Heart left ventricle (tissue), 16 donors: Measurements from ENCODE around the gene TPRA1. TPM values are rescaled to one million over a fixed set of nuclear protein-coding genes. Genes with fewer than 3 reads are reported as not detected.

Source experiments
- ATAC-seq, 4 donors: fragments of 200-7000 bp; cut with Tn5 transposase; one replicate each; pipeline ENCODE4 v1.9.1; 2020 to 2022; ENCODE audit warnings: moderate library complexity in 4 of 4, mild to moderate bottlenecking in 3 of 4, moderate number of reproducible peaks in 1 of 4
- DNase-seq, 5 donors: peaks; one replicate each; pipeline ENCODE4 v3.0.0-alpha.2; 2020
- H3K27ac ChIP-seq, 12 donors: fragments of 200-600 bp; sonication (generic) in 4 of 12; one replicate each; pipeline versions ENCODE4 v1.5.0 to v1.8.0; 2016 to 2022; ENCODE audit warnings: mild to moderate bottlenecking in 2 of 12
- H3K27me3 ChIP-seq, 9 donors: fragments of 200-600 bp; sonication (generic) in 2 of 9; one replicate each; pipeline versions ENCODE4 v1.5.1 to v1.8.0; 2016 to 2022; ENCODE audit warnings: mild to moderate bottlenecking in 3 of 9
- H3K36me3 ChIP-seq, 9 donors: fragments of 200-600 bp; sonication (generic) in 2 of 9; one replicate each; pipeline versions ENCODE4 v1.5.0 to v1.8.0; 2018 to 2022; ENCODE audit warnings: mild to moderate bottlenecking in 2 of 9
- H3K4me1 ChIP-seq, 12 donors: fragments of 200-600 bp; sonication (generic) in 4 of 12; one replicate each; pipeline versions ENCODE4 v1.5.0 to v1.8.0; 2016 to 2022; ENCODE audit warnings: mild to moderate bottlenecking in 3 of 12
- H3K4me3 ChIP-seq, 12 donors: fragments of 200-600 bp; sonication (generic) in 4 of 12; one replicate each; pipeline versions ENCODE4 v1.5.0 to v1.8.0; 2017 to 2022; ENCODE audit warnings: mild to moderate bottlenecking in 9 of 12, moderate library complexity in 4 of 12
- H3K9me3 ChIP-seq, 12 donors: fragments of 200-600 bp; sonication (generic) in 4 of 12; one replicate each; pipeline versions ENCODE4 v1.5.0 to v1.8.0; 2016 to 2022; ENCODE audit warnings: mild to moderate bottlenecking in 1 of 12
- POLR2A ChIP-seq, 2 donors: fragments of 450-650 bp; IDR thresholded peaks; one replicate each; pipeline ENCODE4 v1.6.1; 2017; ENCODE audit warnings: antibody characterized with exemption in 2 of 2, mild to moderate bottlenecking in 2 of 2, moderate library complexity in 2 of 2
- WGBS, 4 donors: extraction: QIAGEN DNeasy Blood & Tissue Kit in 2 of 4; methylation state at CpG; one replicate each; pipeline versions ENCODE4 v1.1.5 to v1.1.7; 2013 to 2018; 5-methylcytosine and 5-hydroxymethylcytosine counted together
- intact Hi-C, 10 donors: fragments of 100-400 bp; cut with DNase I; formaldehyde crosslinking; loops; one replicate each; pipeline versions ENCODE4 v1.11.1 to v1.14.2; 2022
- polyA plus RNA-seq, 2 donors: library from polyadenylated mRNA; stranded (reverse); fragments of 200-250 nt; gene quantifications; one replicate each; pipeline ENCODE4 v1.2.3, GENCODE V29; 2013
- total RNA-seq, 9 donors: library from RNA; depleted of rRNA in 2 of 9; stranded (reverse); fragments of >200 nt in 2 of 9; fragmentation: NEBNext Ultra II Directional in 3 of 9; extraction: Animal tissue kit (Norgen Biotek cat#: 25700) in 3 of 9; gene quantifications; one replicate each; pipeline versions ENCODE4 v1.1.0 to v1.2.4, GENCODE V29; 2016 to 2023
- TF ChIP-seq, protein P1 (sequence below), 12 donors: fragments of 200-600 bp; sonication (generic) in 4 of 12; IDR thresholded peaks; one replicate each; pipeline versions ENCODE4 v1.5.0 to v1.8.0; 2018 to 2022; ENCODE audit warnings: antibody characterized with exemption in 12 of 12, mild to moderate bottlenecking in 5 of 12
- donor health status: ischemic (EF 13 %, LVEDD 7.1; RV severe dilation, severe dysfunction).
- donor health status: healthy with polysubstance abuse.
- donor health status: DM: no; HTN: yes; CAD: no.
- donor health status: DM: no; HTN: no; CAD: no.
- donor health status: ischemic (EF 25% LVEDD 6.9; RV normal size, moderate dysfunction).
- donor health status: ischemic (EF 25% LVEDD 5.7; RV mildly dilated, moderate dysfunction).
- donor health status: healthy.
- donor health status: DM: yes; HTN: yes; CAD: no.
- donor health status: ischemic (EF 35%, LVEDD 5.7; RV mildly dilated, moderate dysfunction).
- donor health status: nonischemic (EF 11% LVEDD 7.7; RV severe dilation, severe dysfunction).
- donor health status: DM: yes; HTN: yes; CAD: no.
- donor health status: PGD.
- donor health status: ischemic (EF 29% LVEDD 5.4; RV normal size, mild dysfunction).
- donor health status: nonischemic (EF 23%, LVEDD 6.1; RV moderate dilation, normal function).

TPRA1 gene
- total and polyA plus RNA-seq, 11 donors, result 13.4 to 29.0 (median 20.4) TPM

DNA sequence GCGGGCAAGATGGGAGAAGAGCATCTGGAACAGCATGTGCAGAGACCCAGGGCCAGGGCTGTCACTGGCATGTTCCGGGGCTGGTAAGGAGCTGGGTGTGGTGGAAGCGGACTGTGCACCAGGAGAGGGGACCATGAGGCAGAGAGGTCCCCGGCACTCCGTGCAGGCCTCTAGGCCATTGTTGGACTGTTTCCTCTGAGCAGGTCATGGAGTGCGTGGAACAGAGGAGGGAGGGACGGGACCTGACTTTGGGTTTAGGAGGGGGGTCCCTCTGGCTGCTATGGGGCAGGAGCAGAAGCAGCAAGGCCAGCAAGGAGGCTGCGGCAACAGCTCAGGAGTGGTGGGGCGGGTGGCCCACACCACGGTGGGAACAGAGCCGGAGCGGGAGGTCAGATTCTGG is 47.1 kb downstream of the TPRA1 start:
- Histone ChIP-seq H3K27me3 (no peaks in the 10 kb centered on the region), H3K9me3 (no peaks in the 10 kb centered on the region), H3K4me1 (peaks cover 0 to 16% (median 5%) of the 10 kb centered on the region in 12 donors), H3K27ac (no peak overlapping the region), H3K4me3 (no peak overlapping the region), H3K36me3 (no peaks in the 10 kb centered on the region)
- intact Hi-C loops, result loop anchor here (1.0 to 10.0 kb wide), 9 partner anchors 559 to 1021 kb away; partner anchors contain the start of genes CHST13 (in 5 of the 10) and PLXNA1 (in 5 of the 10)
- TF ChIP-seq, protein P1, sequence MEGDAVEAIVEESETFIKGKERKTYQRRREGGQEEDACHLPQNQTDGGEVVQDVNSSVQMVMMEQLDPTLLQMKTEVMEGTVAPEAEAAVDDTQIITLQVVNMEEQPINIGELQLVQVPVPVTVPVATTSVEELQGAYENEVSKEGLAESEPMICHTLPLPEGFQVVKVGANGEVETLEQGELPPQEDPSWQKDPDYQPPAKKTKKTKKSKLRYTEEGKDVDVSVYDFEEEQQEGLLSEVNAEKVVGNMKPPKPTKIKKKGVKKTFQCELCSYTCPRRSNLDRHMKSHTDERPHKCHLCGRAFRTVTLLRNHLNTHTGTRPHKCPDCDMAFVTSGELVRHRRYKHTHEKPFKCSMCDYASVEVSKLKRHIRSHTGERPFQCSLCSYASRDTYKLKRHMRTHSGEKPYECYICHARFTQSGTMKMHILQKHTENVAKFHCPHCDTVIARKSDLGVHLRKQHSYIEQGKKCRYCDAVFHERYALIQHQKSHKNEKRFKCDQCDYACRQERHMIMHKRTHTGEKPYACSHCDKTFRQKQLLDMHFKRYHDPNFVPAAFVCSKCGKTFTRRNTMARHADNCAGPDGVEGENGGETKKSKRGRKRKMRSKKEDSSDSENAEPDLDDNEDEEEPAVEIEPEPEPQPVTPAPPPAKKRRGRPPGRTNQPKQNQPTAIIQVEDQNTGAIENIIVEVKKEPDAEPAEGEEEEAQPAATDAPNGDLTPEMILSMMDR (IDR thresholded peaks at IDR 0.05), result no peak
- no peak for TF ChIP-seq POLR2A (IDR thresholded peaks at IDR 0.05)
- no peak for DNase-seq
- ATAC-seq, result no peak
- 91 to 95% (median 92%) methylated on average over 12 of the region's 12 CpGs for WGBS, 4 donors

DNA sequence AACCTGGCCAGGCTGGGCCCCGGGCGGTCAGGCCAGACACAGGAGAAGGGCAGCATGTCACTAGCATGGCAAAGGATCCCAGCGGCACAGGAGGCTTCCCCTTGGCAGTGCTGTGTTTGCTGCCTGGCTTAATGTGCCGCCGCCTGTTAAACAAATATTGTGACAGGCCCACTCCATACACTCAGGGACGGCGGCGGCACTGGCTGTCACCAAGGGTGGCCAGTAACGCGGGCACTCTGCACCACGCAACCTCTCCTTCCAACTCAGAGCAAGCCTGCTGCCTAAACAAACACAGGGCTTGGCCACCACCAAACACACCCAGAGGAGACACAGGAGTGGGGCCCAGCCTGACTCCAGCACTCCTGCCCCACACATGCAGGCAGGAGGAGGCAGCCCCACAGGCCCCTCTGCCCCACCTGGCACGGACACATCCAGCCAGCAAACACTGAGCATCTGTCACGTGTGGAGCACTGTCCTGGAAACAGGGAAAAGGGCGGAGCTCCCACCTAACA is 48.0 kb downstream of the TPRA1 start:
- 89 to 92% (median 91%) methylated on average over 10 to 14 of the region's 14 CpGs for WGBS, 4 donors
- TF ChIP-seq POLR2A (IDR thresholded peaks at IDR 0.05), result no peak
- TF ChIP-seq, protein P1 (IDR thresholded peaks at IDR 0.05), result no peak
- Histone ChIP-seq H3K36me3 (no peaks in the 10 kb centered on the region), H3K4me1 (peaks cover 0 to 10% (median 3%) of the 10 kb centered on the region in 12 donors), H3K4me3 (no peak overlapping the region), H3K9me3 (no peaks in the 10 kb centered on the region), H3K27ac (no peak overlapping the region), H3K27me3 (no peaks in the 10 kb centered on the region)
- DNase-seq, result no peak
- intact Hi-C loops, result loop anchor here in 9 of 10 donors (5.0 to 10.0 kb wide), 8 partner anchors 558 to 1020 kb away; partner anchors contain the start of genes CHST13 (in 5 of the 9) and PLXNA1 (in 5 of the 9)
- no peak for ATAC-seq

DNA sequence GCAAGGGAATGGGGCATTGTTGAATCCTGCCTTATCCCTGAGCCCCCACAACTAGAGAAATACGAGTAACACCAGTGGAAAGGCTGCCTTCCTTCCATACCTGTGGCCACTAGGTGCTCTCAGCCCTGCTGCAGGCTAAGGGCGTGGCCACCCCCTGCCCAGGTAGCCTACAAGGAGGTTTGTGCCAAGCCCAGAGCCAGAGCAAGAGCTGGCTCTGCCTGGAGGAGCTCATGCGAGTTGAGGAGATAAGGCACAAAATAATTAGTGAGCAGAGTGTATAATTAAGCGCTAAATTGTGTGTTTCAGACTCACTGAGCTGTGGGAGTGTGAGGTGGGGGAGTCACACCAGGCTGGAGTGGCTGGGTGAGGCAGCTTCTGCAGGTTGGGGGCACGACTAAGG is 49.2 kb downstream of the TPRA1 start:
- WGBS, 4 donors, result 79 to 83% (median 81%) methylated on average over 5 of the region's 5 CpGs
- ATAC-seq, result no peak
- no peaks in the 10 kb centered on the region for H3K9me3 ChIP-seq
- no peak for DNase-seq
- H3K4me1 ChIP-seq, result peaks cover 0 to 1% (median 0%) of the 10 kb centered on the region in 12 donors
- no peaks in the 10 kb centered on the region for H3K36me3 ChIP-seq
- TF ChIP-seq, protein P1 (IDR thresholded peaks at IDR 0.05), result no peak
- no peak for TF ChIP-seq POLR2A (IDR thresholded peaks at IDR 0.05)
- H3K27me3 ChIP-seq, result no peaks in the 10 kb centered on the region
- H3K27ac ChIP-seq, result no peak overlapping the region
- H3K4me3 ChIP-seq, result no peak overlapping the region
- intact Hi-C loops, result loop anchor here in 9 of 10 donors (5.0 to 10.0 kb wide), 8 partner anchors 557 to 1019 kb away; partner anchors contain the start of genes CHST13 (in 5 of the 9) and PLXNA1 (in 5 of the 9)

DNA sequence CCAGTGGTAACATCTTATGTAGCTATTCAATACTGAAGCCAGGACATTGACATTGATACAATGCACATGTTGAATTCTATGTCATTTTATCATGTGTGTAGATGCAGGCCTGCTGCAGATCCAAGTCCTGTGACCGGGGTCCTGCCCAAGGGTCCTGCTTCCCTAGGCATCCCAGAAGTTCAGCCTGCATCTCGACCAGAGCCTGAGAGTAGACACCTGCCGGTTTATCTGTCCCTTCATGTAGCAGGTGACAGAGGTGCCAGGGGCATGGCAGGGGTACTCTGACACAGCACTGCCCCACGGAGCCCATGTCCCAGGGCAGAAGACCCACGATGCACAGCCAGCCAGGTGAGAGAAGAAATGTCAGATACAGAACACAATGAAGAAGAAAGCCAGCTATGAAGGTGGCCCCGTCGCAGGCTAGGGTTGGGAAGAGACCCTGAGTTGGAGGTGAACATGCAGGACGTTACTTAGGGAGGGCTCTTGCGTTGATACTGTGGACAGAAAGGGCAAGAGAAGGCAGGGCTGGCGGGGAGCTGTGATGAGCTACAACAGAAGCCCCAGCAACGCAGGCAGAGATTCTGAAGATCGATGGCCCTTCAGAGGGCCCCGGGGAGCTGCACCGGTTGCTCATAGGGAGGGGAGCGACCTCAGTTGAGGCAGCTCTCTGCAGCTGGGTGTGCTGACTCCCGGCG is 51.0 kb downstream of the TPRA1 start:
- H3K9me3 ChIP-seq, result no peaks in the 10 kb centered on the region
- TF ChIP-seq, protein P1 (IDR thresholded peaks at IDR 0.05), result no peak
- TF ChIP-seq POLR2A (IDR thresholded peaks at IDR 0.05), result no peak
- no peak overlapping the region for H3K4me3 ChIP-seq
- 75 to 79% (median 77%) methylated on average over 15 to 17 of the region's 17 CpGs for WGBS, 4 donors
- no peak overlapping the region for H3K27ac ChIP-seq
- DNase-seq (no peak), ATAC-seq (no peak)
- H3K27me3 ChIP-seq, result no peaks in the 10 kb centered on the region
- no peaks in the 10 kb centered on the region for H3K4me1 ChIP-seq
- H3K36me3 ChIP-seq, result no peaks in the 10 kb centered on the region
- intact Hi-C loops, result loop anchor here in 9 of 10 donors (5.0 to 10.0 kb wide), 8 partner anchors 555 to 1017 kb away; partner anchors contain the start of genes CHST13 (in 5 of the 9) and PLXNA1 (in 5 of the 9)
